Esophagus (tissue), 2 donors: ENCODE measurements around the gene SMDT1. TPM values are rescaled to one million over a fixed set of nuclear protein-coding genes. Genes with fewer than 3 reads are reported as not detected.

ENCODE experiments used
- H3K27ac ChIP-seq, 2 donors: one replicate each; pipeline ENCODE4 v1.5.1; 2013; ENCODE audit warnings: low read depth in 2 of 2, mild to moderate bottlenecking in 2 of 2, inconsistent platforms in 1 of 2, low read length in 1 of 2, moderate library complexity in 1 of 2
- H3K27me3 ChIP-seq, 2 donors: one replicate each; pipeline ENCODE4 v1.6.1; 2013; ENCODE audit warnings: low read length in 2 of 2, control low read depth in 1 of 2, mild to moderate bottlenecking in 1 of 2; ENCODE audit not compliant: insufficient read depth in 2 of 2, control insufficient read depth in 1 of 2
- H3K36me3 ChIP-seq, 2 donors: one replicate each; pipeline ENCODE4 v1.6.1; 2013; ENCODE audit warnings: low read length in 1 of 2; ENCODE audit not compliant: control insufficient read depth in 2 of 2, insufficient read depth in 2 of 2
- H3K4me1 ChIP-seq, 2 donors: one replicate each; pipeline ENCODE4 v1.6.1; 2013; ENCODE audit warnings: low read length in 1 of 2; ENCODE audit not compliant: control insufficient read depth in 2 of 2, insufficient read depth in 2 of 2
- H3K4me3 ChIP-seq, 2 donors: one replicate each; pipeline ENCODE4 v1.5.1; 2013; ENCODE audit warnings: low read length in 2 of 2, mild to moderate bottlenecking in 2 of 2, low read depth in 1 of 2, moderate library complexity in 1 of 2
- H3K9me3 ChIP-seq, 2 donors: one replicate each; pipeline ENCODE4 v1.6.1; 2013; ENCODE audit warnings: mild to moderate bottlenecking in 2 of 2, low read depth in 1 of 2, low read length in 1 of 2, moderate library complexity in 1 of 2; ENCODE audit not compliant: control insufficient read depth in 2 of 2, insufficient read depth in 1 of 2
- WGBS, 2 donors: extraction: QIAGEN DNeasy Blood & Tissue Kit; methylation state at CpG; one replicate each; pipeline ENCODE4 v1.1.7; 2013; 5-methylcytosine and 5-hydroxymethylcytosine counted together
- polyA plus RNA-seq, 2 donors: library from polyadenylated mRNA; stranded (reverse); fragments of 200-250 nt; gene quantifications; one replicate each; pipeline ENCODE4 v1.2.3, GENCODE V29; 2013
- donor health status: healthy with polysubstance abuse.
- donor health status: Bipolar disorder and iron deficiency.

Gene SMDT1
- polyA plus RNA-seq, 2 donors: 111 to 116 TPM

DNA sequence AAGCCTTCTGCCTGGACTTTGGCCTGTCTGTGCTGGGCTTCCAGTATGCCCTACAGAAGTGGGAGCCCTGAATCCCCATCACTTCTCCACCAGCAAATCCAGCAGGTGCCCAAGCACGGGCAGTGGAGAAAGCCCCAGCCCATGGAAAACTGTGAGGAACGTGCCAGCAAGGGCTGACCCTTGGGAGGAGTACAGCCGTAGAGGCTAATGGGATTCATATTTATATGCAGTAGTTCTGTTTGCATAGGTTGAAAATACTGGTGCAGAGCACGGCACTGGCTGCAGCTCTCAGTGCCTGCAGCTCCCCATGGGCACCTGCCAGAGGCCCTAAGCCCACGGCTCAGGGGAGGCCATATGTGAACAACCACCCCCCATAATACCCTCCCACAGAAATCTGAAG is 19.0 kb upstream of the SMDT1 start:
- 96 to 97% methylated on average over 5 of the region's 5 CpGs for WGBS, 2 donors
- H3K27ac ChIP-seq: no peak overlapping the region
- H3K4me1 ChIP-seq: no peaks in the 10 kb centered on the region
- no peak overlapping the region for H3K4me3 ChIP-seq
- H3K36me3 ChIP-seq: peaks cover 9 to 32% of the 10 kb centered on the region in 2 donors
- no peaks in the 10 kb centered on the region for H3K27me3 ChIP-seq
- no peaks in the 10 kb centered on the region for H3K9me3 ChIP-seq

DNA sequence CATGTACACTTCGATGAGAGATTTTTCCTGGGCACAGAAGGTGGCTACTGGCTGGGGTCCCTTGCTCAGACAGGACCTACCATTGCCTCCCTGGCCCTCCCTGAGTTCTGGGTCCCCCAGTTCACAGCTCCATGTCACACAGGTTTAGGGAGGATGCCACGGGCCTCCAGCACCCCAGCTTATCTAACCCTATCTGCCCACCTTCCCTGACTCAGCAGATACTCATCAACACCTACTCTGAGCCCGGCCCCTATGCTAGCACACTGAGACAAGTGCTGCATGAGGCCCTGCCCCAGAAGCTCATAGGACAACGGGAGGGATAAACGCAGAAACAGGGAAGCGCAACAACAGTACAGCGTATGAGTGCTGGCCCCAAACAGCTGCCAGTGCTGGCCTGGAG is 18.5 kb upstream of the SMDT1 start:
- 94 to 95% methylated on average over 7 of the region's 7 CpGs for WGBS, 2 donors
- Histone ChIP-seq H3K4me3 (no peak overlapping the region), H3K4me1 (no peaks in the 10 kb centered on the region), H3K27me3 (no peaks in the 10 kb centered on the region), H3K9me3 (no peaks in the 10 kb centered on the region), H3K36me3 (peaks cover 12 to 37% of the 10 kb centered on the region in 2 donors), H3K27ac (no peak overlapping the region)

DNA sequence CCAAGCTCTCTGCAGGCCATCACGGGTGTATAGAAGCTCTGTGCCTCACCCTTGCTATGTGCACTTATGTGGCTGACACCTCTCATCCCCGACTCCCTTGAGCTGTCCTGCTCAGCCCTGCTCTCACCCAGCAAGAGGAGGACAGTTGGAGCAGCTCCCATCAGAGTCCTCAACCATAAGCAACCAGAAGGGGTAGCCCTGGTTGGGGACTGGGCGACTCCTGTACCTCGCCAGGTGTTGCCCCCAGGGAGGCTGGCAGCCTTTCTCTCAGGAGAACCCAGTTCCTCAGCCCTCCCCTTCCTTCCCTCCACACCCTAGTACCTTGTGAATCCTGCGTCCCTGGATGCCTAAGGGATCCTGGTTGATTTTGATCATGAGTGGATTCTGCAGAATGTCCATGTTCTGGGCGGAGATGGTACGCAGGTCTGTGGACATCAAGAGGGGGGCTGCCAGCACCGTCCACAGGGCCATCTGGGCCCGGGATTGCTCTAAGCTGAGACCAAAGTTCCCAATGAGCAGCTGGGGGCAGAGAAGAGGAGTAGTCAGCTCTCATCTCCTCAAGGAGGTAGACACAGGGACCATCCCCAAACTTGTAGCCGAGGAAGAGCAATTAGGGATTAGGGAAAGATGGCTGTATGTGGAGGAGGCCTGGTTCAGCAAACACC is 16.9 kb upstream of the SMDT1 start:
- no peaks in the 10 kb centered on the region for H3K27me3 ChIP-seq
- H3K4me3 ChIP-seq: no peak overlapping the region
- H3K4me1 ChIP-seq: no peaks in the 10 kb centered on the region
- peaks cover 12 to 48% of the 10 kb centered on the region in 2 donors for H3K36me3 ChIP-seq
- 94 to 95% methylated on average over 10 of the region's 10 CpGs for WGBS, 2 donors
- no peaks in the 10 kb centered on the region for H3K9me3 ChIP-seq
- no peak overlapping the region for H3K27ac ChIP-seq

DNA sequence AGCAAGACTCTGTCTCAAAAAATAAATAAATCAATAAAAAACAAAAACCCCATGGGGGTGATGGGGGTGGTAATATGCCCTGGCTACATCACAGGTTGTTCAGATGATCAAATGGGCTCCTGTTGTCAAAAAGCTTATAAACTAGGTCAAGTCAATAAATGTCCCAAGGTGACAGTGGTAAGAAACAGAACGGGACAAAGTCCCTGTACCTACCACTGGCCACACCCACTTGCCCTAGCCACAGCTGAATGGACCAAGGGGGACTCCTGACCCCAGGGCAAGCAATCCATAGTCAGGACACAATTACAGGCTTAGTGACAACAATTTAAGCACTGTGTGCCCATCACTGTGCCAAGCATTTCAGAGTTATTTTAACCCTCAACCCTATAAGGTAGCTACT is 14.9 kb upstream of the SMDT1 start:
- Histone ChIP-seq H3K4me1 (peaks cover 0 to under 1% of the 10 kb centered on the region in 2 donors), H3K27ac (no peak overlapping the region), H3K9me3 (no peaks in the 10 kb centered on the region), H3K27me3 (no peaks in the 10 kb centered on the region), H3K36me3 (peaks cover 9 to 54% of the 10 kb centered on the region in 2 donors), H3K4me3 (no peak overlapping the region)
- 88 to 98% methylated on average over 1 of the region's 1 CpG for WGBS, 2 donors

DNA sequence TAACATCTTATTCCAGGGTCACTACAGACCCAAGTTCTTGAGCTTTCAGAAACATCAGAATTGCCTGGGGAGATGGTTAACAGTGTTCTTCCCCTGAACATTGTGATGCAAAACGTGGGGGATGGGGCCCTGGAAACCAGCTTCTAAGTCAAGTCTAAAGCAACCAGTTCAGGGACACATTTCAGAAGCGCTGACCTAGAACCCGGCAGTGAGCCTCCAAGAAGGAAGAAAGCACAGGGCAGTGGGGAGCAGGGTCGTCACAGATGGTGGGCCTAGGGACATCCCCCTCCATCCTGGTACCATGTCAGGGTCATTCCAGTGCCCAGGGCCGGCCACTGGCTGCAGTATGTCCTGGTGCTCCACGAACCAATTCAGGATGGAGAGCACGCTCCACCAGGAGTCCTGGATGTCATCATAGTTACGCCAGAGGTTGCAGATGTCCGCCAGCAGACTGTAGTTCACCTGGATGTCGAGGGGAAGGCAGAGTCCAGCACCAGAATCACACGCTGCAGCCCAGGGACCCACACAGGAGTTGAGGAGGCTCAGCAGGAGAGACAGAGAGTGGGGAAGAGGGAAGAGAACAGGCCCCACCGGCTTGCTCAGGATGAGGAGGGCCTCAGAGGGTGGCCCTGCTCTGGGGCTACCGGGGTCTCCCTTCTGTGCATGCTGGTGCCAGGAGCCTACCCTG is 13.9 kb upstream of the SMDT1 start:
- 87 to 89% methylated on average over 13 of the region's 13 CpGs for WGBS, 2 donors
- Histone ChIP-seq H3K9me3 (no peaks in the 10 kb centered on the region), H3K4me3 (no peak overlapping the region), H3K27ac (no peak overlapping the region), H3K27me3 (no peaks in the 10 kb centered on the region), H3K4me1 (peaks cover 0 to 3% of the 10 kb centered on the region in 2 donors), H3K36me3 (peaks cover 3 to 48% of the 10 kb centered on the region in 2 donors)

DNA sequence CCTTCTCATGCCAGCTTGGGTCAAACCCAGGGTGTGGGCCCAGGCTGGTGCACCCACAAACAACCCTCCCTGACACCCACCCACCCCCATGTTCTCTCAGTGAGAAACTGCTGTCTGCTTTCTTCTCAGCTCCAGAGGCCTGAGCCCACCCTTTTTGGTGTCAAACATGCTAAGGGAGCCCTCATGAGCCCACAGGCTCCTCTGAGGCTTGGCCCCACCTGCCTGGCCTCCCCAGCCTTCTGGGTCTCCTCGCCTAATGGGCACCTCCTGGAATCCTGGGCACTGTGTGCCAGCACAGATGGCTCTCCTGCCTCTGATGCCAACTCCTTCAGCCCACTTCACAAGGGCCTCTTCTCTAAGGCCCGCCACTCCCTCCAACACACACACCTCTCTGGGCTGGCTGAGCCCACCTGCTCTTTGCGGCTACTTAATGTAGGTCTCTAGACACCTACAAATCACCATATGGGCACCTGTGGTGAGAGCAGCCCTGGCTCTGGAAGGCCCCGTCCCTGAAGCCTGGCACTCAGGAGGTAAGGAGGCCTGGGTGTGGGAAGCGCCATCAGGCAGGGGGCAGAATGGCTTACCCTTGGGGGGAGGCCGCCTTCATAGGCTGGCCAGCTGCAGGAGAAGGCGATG is 13.3 kb upstream of the SMDT1 start:
- Histone ChIP-seq H3K27ac (no peak overlapping the region), H3K27me3 (no peaks in the 10 kb centered on the region), H3K4me1 (peaks cover 0 to 3% of the 10 kb centered on the region in 2 donors), H3K9me3 (no peaks in the 10 kb centered on the region), H3K36me3 (peaks cover 3 to 42% of the 10 kb centered on the region in 2 donors), H3K4me3 (no peak overlapping the region)
- WGBS, 2 donors: 95 to 98% methylated on average over 7 of the region's 7 CpGs

DNA sequence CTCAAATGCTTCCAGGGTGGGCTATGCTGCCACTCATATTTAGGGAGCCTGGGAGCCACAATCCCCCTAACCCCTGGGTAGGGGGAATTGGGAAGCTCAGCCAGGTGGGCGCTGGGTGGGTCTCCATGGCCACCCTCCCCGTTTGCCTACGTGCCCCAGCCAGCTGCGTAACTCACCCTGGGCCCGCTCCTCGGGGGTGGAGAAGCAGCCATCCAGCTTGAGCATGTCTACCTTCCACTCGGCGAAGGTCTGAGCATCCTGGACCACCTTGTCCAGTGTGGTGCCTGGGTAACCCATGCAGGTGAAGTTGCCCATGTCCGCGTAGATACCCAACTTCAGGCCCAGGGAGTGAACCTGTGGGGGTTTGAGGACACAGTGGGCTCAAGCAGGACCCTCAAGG is 12.6 kb upstream of the SMDT1 start:
- peaks cover 0 to 3% of the 10 kb centered on the region in 2 donors for H3K4me1 ChIP-seq
- no peaks in the 10 kb centered on the region for H3K9me3 ChIP-seq
- H3K4me3 ChIP-seq: no peak overlapping the region
- 95% methylated on average over 10 of the region's 10 CpGs for WGBS, 2 donors
- H3K36me3 ChIP-seq: peaks cover 3 to 41% of the 10 kb centered on the region in 2 donors
- H3K27me3 ChIP-seq: no peaks in the 10 kb centered on the region
- no peak overlapping the region for H3K27ac ChIP-seq

DNA sequence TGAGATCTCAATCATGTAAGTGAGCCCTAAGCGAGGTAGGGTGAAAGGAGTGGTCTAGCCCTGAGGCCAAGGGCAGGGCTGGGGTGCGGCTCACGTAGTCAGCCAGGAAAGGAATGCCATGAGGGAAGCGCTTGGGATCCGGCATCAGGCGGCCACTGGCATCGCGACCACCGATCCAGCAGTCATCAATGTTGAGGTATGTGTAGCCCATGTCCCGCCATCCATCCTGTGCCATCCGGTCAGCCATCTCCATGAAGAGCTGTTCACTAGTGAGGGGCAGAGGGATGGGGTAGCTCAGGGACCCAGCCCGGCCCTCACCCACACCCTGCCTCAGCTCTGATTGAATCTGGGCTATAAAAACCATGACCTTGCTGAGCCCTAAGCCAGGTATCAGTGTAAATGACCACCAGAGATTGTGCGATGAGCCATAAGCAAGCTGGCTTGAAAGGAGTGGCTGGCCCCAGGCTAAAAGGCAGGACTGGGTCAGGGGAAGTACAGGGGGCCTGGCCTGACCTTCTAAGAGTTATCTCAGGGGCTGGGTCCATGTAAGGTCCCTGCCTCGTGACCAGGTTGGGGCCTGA is 11.7 kb upstream of the SMDT1 start:
- Histone ChIP-seq H3K4me1 (peaks cover 0 to 5% of the 10 kb centered on the region in 2 donors), H3K36me3 (peaks cover 3 to 36% of the 10 kb centered on the region in 2 donors), H3K4me3 (no peak overlapping the region), H3K27ac (no peak overlapping the region), H3K9me3 (no peaks in the 10 kb centered on the region), H3K27me3 (no peaks in the 10 kb centered on the region)
- WGBS, 2 donors: 87 to 93% methylated on average over 14 of the region's 14 CpGs

DNA sequence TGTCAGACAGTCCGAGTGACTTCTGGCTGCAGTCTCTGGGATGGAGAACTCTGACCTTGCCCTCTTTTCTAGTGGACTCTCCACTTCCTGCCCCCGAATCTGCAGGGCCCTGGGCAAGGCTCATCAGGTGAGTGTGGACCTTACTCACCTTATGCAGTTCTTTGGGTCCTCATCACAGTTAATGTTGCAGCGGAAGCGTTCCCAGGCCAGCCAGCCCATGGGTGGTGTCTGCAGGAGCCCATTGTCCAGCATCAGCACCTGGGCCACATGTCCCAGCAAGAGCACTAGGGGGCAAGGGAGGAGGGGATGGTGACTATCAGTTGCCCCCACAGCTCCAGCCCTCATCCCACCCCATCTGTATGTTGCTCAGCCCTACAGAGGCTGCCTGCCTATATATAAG is 11.2 kb upstream of the SMDT1 start:
- Histone ChIP-seq H3K27ac (no peak overlapping the region), H3K27me3 (no peaks in the 10 kb centered on the region), H3K36me3 (peaks cover 3 to 33% of the 10 kb centered on the region in 2 donors), H3K4me1 (peaks cover 0 to 6% of the 10 kb centered on the region in 2 donors), H3K4me3 (no peak overlapping the region), H3K9me3 (no peaks in the 10 kb centered on the region)
- WGBS, 2 donors: 95 to 100% methylated on average over 4 of the region's 4 CpGs
